MM.1S (cell line): Measurements from ENCODE around the gene MTM1.

Experiments used
- DNase-seq: peaks from one replicate; pipeline ENCODE4 v3.0.0-alpha.2; 2015
- H2AFZ ChIP-seq: fragments of 300-600 bp; sonication (generic); 2 replicates; pipeline ENCODE4 v1.6.0; 2016; ENCODE audit warnings: antibody characterized with exemption, low read length
- H3F3A ChIP-seq: fragments of 300-600 bp; sonication (generic); 2 replicates; pipeline ENCODE4 v1.6.1; 2016; ENCODE audit warnings: mild to moderate bottlenecking, antibody characterized with exemption, low read length, moderate library complexity, mixed read lengths; ENCODE audit not compliant: insufficient read depth
- H3K27ac ChIP-seq: fragments of 300-600 bp; sonication (generic); 2 replicates; pipeline ENCODE4 v1.5.1; 2016; ENCODE audit warnings: mild to moderate bottlenecking, low read length
- H3K27me3 ChIP-seq: fragments of 300-600 bp; sonication (generic); replicated peaks from 2 replicates; pipeline ENCODE4 v1.6.0; 2016; ENCODE audit warnings: low read length; ENCODE audit not compliant: insufficient read depth
- H3K36me3 ChIP-seq: fragments of 300-600 bp; sonication (generic); replicated peaks from 2 replicates; pipeline ENCODE4 v1.6.1; 2016; ENCODE audit warnings: mild to moderate bottlenecking, low read length, mixed read lengths; ENCODE audit not compliant: insufficient read depth
- H3K4me1 ChIP-seq: fragments of 300-600 bp; sonication (generic); 2 replicates; pipeline ENCODE4 v1.6.1; 2016; ENCODE audit warnings: low read length, mixed read lengths
- H3K4me2 ChIP-seq: fragments of 300-600 bp; sonication (generic); 2 replicates; pipeline ENCODE4 v1.6.0; 2016; ENCODE audit warnings: low read depth, low read length
- H3K4me3 ChIP-seq: fragments of 300-600 bp; sonication (generic); 2 replicates; pipeline ENCODE4 v1.5.1; 2016; ENCODE audit warnings: low read length, mixed read lengths
- H3K79me2 ChIP-seq: fragments of 300-600 bp; sonication (generic); 2 replicates; pipeline ENCODE4 v1.6.1; 2016; ENCODE audit warnings: mixed run types, low read length, mixed read lengths
- H3K9ac ChIP-seq: fragments of 300-600 bp; sonication (generic); 2 replicates; pipeline ENCODE4 v1.6.1; 2016; ENCODE audit warnings: low read length, mixed read lengths
- H3K9me2 ChIP-seq: fragments of 300-600 bp; sonication (generic); replicated peaks from 2 replicates; pipeline ENCODE4 v1.6.1; 2016; ENCODE audit warnings: mild to moderate bottlenecking, low read length, mixed read lengths; ENCODE audit not compliant: insufficient read depth
- H3K9me3 ChIP-seq: fragments of 300-600 bp; sonication (generic); replicated peaks from 2 replicates; pipeline ENCODE4 v1.6.1; 2016; ENCODE audit warnings: mild to moderate bottlenecking, low read length, mixed read lengths; ENCODE audit not compliant: insufficient read depth
- H4K20me1 ChIP-seq: fragments of 300-600 bp; sonication (generic); 2 replicates; pipeline ENCODE4 v1.6.1; 2016; ENCODE audit warnings: mild to moderate bottlenecking, low read length, moderate library complexity, mixed read lengths; ENCODE audit not compliant: insufficient read depth
- EZH2 ChIP-seq: fragments of 300-600 bp; sonication (generic); optimal IDR thresholded peaks from 2 replicates; pipeline ENCODE3; 2017; ENCODE audit warnings: low read depth, mild to moderate bottlenecking, antibody characterized with exemption, low read length, mixed read lengths
- EZH2phosphoT487 ChIP-seq: fragments of 300-600 bp; sonication (generic); IDR thresholded peaks from 2 replicates; pipeline ENCODE4 v1.6.1; 2018; ENCODE audit warnings: antibody characterized with exemption, low read length
- TF ChIP-seq, protein P1 (sequence below): fragments of 300-600 bp; sonication (generic); IDR thresholded peaks from 2 replicates; pipeline ENCODE4 v1.5.1; 2016; ENCODE audit warnings: antibody characterized with exemption, low read length, mixed read lengths

MTM1 gene

DNA sequence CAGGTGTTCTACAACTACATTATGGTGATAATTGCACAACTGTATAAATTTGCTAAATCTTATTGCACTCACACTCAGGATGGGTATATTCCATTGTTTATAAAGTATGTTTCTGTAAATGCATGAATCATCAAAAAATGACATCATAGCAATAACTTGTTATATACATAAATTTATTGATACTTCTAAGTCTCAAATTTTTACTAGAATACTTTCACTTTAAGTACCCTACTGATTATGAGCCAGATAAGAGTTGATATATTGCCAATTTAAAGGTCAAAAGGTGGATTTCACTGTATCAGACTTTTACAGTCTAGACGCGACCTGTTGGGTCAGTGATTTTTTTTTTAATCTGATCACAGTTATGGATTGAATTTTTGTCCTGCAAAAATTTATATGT, 87.4 kb downstream of the MTM1 start:
- no peaks in the 10 kb centered on the region for H3K27me3 ChIP-seq
- no peak overlapping the region for H3K27ac ChIP-seq
- no peaks in the 10 kb centered on the region for H3K9me3 ChIP-seq
- H3K4me3 ChIP-seq: no peak overlapping the region
- no peaks in the 10 kb centered on the region for H3K4me1 ChIP-seq
- H3K4me2 ChIP-seq: no peak overlapping the region
- H3K9me2 ChIP-seq: no peaks in the 10 kb centered on the region
- H3K79me2 ChIP-seq: no peaks in the 10 kb centered on the region
- TF ChIP-seq EZH2 (no peak), EZH2phosphoT487 (no peak)
- TF ChIP-seq, protein P1, sequence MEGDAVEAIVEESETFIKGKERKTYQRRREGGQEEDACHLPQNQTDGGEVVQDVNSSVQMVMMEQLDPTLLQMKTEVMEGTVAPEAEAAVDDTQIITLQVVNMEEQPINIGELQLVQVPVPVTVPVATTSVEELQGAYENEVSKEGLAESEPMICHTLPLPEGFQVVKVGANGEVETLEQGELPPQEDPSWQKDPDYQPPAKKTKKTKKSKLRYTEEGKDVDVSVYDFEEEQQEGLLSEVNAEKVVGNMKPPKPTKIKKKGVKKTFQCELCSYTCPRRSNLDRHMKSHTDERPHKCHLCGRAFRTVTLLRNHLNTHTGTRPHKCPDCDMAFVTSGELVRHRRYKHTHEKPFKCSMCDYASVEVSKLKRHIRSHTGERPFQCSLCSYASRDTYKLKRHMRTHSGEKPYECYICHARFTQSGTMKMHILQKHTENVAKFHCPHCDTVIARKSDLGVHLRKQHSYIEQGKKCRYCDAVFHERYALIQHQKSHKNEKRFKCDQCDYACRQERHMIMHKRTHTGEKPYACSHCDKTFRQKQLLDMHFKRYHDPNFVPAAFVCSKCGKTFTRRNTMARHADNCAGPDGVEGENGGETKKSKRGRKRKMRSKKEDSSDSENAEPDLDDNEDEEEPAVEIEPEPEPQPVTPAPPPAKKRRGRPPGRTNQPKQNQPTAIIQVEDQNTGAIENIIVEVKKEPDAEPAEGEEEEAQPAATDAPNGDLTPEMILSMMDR: no peak
- no peak overlapping the region for H2AFZ ChIP-seq
- H4K20me1 ChIP-seq: no peaks in the 10 kb centered on the region
- no peaks in the 10 kb centered on the region for H3K36me3 ChIP-seq
- H3F3A ChIP-seq: no peaks in the 10 kb centered on the region
- no peak overlapping the region for H3K9ac ChIP-seq
- no peak for DNase-seq

DNA sequence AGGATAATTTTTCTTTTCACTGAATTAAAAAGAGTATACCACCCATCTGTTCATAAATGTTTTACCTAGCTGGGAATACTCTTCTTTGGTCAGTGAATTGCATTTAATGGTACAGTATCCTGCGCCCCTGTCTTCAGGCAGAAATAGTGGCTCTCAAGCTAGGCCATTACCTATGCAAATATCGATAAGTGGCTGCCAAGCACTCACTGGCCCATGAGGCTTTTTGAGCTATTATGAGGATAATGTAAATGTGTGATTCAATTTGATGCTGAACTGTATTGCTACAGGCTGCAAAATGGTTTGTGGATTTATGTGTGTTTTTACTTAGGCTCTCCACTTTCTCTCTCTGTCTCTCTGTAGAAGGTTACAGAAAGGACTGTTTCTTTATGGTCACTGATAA, 94.7 kb downstream of the MTM1 start:
- Histone ChIP-seq H3K27ac (no peak overlapping the region), H3K4me2 (no peak overlapping the region), H3K27me3 (no peaks in the 10 kb centered on the region), H3K79me2 (no peaks in the 10 kb centered on the region), H3K36me3 (no peaks in the 10 kb centered on the region), H3K9me3 (no peaks in the 10 kb centered on the region), H3K9ac (no peak overlapping the region), H3F3A (no peaks in the 10 kb centered on the region), H3K4me1 (no peaks in the 10 kb centered on the region), H3K4me3 (no peak overlapping the region), H4K20me1 (no peaks in the 10 kb centered on the region), H3K9me2 (no peaks in the 10 kb centered on the region), H2AFZ (no peak overlapping the region)
- no peak for DNase-seq
- TF ChIP-seq EZH2phosphoT487 (no peak), EZH2 (no peak)
- TF ChIP-seq, protein P1: no peak

DNA sequence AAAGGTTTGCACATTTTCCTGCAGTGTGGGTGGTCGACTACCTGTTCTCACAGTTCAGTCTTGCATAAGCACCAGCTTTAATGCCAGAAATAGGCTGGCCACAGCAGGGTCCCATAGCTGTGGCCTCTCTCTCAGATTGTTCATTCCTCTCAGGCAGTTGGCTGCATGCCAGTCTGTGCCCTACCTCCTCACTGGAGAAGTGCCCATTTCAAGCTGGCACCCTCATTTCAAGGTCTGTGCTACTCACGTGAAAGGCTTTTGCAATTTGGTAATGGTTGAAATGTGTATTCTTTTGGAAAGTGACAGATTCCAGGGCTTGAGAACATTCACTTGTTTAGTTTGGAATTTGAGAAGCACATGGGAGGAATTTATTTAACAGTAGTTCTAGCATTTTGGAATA, 95.9 kb downstream of the MTM1 start:
- Histone ChIP-seq H3K27me3 (no peaks in the 10 kb centered on the region), H2AFZ (no peak overlapping the region), H3K27ac (no peak overlapping the region), H3K4me2 (no peak overlapping the region), H3K4me3 (no peak overlapping the region), H3K36me3 (no peaks in the 10 kb centered on the region), H3K4me1 (no peaks in the 10 kb centered on the region), H3F3A (no peaks in the 10 kb centered on the region), H3K9ac (no peak overlapping the region), H4K20me1 (no peaks in the 10 kb centered on the region), H3K79me2 (no peaks in the 10 kb centered on the region), H3K9me3 (no peaks in the 10 kb centered on the region), H3K9me2 (no peaks in the 10 kb centered on the region)
- TF ChIP-seq, protein P1: no peak
- no peak for TF ChIP-seq EZH2
- TF ChIP-seq EZH2phosphoT487: no peak
- no peak for DNase-seq

DNA sequence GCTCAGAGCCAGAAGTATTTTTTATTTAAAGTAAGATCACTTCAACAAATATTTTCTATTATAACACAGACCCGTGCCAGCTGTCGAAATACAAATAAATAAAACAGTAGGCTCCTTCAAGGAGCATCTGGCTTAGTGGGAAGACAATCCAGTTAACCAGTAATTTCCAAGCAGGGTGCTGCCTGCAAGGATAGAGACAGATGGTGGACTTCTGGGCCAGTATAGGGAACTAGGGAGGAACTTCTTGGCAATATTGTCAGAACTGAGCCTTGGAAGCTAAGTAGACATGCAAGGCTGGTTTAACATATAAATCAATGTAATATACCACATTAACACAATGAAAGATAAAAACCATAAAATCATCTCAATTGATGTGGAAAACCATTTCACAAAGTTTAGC, 107.8 kb downstream of the MTM1 start:
- no peak for DNase-seq
- TF ChIP-seq, protein P1: no peak
- TF ChIP-seq EZH2phosphoT487 (no peak), EZH2 (no peak)
- Histone ChIP-seq H3K4me1 (no peaks in the 10 kb centered on the region), H3K36me3 (no peaks in the 10 kb centered on the region), H2AFZ (no peak overlapping the region), H3K9me2 (no peaks in the 10 kb centered on the region), H3K4me3 (no peak overlapping the region), H3K4me2 (no peak overlapping the region), H3K9me3 (no peaks in the 10 kb centered on the region), H3K27ac (no peak overlapping the region), H3K79me2 (no peaks in the 10 kb centered on the region), H3K9ac (no peak overlapping the region), H3K27me3 (no peaks in the 10 kb centered on the region), H3F3A (no peaks in the 10 kb centered on the region), H4K20me1 (no peaks in the 10 kb centered on the region)
